Measurements from ENCODE around the gene GNAQ. TPM values are rescaled to one million over a fixed set of nuclear protein-coding genes. Genes with fewer than 3 reads are reported as not detected.

GNAQ gene
- total and polyA plus RNA-seq, 2 of the 13 experiments (the other 11 are each of a cell fraction or from before 2014, with no cell fraction given): 16.5 to 17.7 TPM

DNA sequence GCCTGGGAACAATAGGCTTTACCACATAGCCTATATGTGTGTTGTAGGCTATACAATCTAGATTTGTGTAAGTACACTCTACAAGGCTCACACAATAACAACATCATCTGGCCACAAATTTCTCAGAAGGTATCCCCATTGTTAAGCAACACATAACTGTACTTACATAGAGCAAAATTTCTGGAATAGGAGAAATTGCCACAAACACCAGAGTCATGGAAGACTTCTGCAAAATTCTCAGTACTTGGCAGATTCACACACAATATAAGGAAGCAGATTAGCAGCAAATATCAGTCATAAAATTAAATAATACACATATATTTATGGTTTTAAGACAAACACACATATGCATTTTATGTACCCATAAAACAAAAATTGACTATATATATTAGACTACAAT lies 16.4 kb downstream of the GNAQ start:
- H2AFZ ChIP-seq (ENCODE audit: low read length): no peak overlapping the region
- no peak overlapping the region for H3K27ac ChIP-seq (ENCODE audit: extremely low read length, insufficient read depth, low read length)
- no peaks in the 10 kb centered on the region for H3K9me3 ChIP-seq (ENCODE audit: low read length)
- BruUV-seq (replicated peaks): no TSS peak
- ATAC-seq (no peak), FAIRE-seq (no peak), DNase-seq (ENCODE audit: low spot score) (no peak)
- in situ Hi-C loops (cut with HindIII; ENCODE audit: extremely low pct_ligation_motif_present, low pct_unique_long_range_greater_than_20kb) (no loop called here), intact Hi-C loops (cut with micrococcal nuclease; ENCODE audit: unreplicated experiment) (no loop called here)
- H3K4me2 ChIP-seq (ENCODE audit: low read depth, low read length): no peak overlapping the region
- no peak overlapping the region for H3K4me3 ChIP-seq (replicated peaks in 1 of 3; ENCODE audit: insufficient read depth in 1 of 3, low read depth in 2 of 3, low read length in 3 of 3)
- TF ChIP-seq, protein P1, sequence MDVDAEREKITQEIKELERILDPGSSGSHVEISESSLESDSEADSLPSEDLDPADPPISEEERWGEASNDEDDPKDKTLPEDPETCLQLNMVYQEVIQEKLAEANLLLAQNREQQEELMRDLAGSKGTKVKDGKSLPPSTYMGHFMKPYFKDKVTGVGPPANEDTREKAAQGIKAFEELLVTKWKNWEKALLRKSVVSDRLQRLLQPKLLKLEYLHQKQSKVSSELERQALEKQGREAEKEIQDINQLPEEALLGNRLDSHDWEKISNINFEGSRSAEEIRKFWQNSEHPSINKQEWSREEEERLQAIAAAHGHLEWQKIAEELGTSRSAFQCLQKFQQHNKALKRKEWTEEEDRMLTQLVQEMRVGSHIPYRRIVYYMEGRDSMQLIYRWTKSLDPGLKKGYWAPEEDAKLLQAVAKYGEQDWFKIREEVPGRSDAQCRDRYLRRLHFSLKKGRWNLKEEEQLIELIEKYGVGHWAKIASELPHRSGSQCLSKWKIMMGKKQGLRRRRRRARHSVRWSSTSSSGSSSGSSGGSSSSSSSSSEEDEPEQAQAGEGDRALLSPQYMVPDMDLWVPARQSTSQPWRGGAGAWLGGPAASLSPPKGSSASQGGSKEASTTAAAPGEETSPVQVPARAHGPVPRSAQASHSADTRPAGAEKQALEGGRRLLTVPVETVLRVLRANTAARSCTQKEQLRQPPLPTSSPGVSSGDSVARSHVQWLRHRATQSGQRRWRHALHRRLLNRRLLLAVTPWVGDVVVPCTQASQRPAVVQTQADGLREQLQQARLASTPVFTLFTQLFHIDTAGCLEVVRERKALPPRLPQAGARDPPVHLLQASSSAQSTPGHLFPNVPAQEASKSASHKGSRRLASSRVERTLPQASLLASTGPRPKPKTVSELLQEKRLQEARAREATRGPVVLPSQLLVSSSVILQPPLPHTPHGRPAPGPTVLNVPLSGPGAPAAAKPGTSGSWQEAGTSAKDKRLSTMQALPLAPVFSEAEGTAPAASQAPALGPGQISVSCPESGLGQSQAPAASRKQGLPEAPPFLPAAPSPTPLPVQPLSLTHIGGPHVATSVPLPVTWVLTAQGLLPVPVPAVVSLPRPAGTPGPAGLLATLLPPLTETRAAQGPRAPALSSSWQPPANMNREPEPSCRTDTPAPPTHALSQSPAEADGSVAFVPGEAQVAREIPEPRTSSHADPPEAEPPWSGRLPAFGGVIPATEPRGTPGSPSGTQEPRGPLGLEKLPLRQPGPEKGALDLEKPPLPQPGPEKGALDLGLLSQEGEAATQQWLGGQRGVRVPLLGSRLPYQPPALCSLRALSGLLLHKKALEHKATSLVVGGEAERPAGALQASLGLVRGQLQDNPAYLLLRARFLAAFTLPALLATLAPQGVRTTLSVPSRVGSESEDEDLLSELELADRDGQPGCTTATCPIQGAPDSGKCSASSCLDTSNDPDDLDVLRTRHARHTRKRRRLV (CRISPR knock-in tag; IDR thresholded peaks at IDR 0.05): no peak
- TF ChIP-seq ZBTB20 (CRISPR knock-in tag; IDR thresholded peaks at IDR 0.05; ENCODE audit: borderline replicate concordance, low read depth) (no peak), KDM5A (IDR thresholded peaks at IDR 0.05; ENCODE audit: borderline replicate concordance, low read length) (no peak), ZNF773 (CRISPR knock-in tag; IDR thresholded peaks at IDR 0.05; ENCODE audit: borderline replicate concordance) (no peak), IKZF1 (IDR thresholded peaks at IDR 0.05) (no peak), TBX3 (IDR thresholded peaks at IDR 0.05; ENCODE audit: borderline replicate concordance) (no peak), ISL2 (CRISPR knock-in tag; IDR thresholded peaks at IDR 0.05) (no peak), ZBTB21 (CRISPR knock-in tag; IDR thresholded peaks at IDR 0.05) (no peak)
- TF ChIP-seq, protein P2, sequence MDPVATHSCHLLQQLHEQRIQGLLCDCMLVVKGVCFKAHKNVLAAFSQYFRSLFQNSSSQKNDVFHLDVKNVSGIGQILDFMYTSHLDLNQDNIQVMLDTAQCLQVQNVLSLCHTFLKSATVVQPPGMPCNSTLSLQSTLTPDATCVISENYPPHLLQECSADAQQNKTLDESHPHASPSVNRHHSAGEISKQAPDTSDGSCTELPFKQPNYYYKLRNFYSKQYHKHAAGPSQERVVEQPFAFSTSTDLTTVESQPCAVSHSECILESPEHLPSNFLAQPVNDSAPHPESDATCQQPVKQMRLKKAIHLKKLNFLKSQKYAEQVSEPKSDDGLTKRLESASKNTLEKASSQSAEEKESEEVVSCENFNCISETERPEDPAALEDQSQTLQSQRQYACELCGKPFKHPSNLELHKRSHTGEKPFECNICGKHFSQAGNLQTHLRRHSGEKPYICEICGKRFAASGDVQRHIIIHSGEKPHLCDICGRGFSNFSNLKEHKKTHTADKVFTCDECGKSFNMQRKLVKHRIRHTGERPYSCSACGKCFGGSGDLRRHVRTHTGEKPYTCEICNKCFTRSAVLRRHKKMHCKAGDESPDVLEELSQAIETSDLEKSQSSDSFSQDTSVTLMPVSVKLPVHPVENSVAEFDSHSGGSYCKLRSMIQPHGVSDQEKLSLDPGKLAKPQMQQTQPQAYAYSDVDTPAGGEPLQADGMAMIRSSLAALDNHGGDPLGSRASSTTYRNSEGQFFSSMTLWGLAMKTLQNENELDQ (CRISPR knock-in tag; IDR thresholded peaks at IDR 0.05; ENCODE audit: borderline replicate concordance): no peak
- TF ChIP-seq, protein P3, sequence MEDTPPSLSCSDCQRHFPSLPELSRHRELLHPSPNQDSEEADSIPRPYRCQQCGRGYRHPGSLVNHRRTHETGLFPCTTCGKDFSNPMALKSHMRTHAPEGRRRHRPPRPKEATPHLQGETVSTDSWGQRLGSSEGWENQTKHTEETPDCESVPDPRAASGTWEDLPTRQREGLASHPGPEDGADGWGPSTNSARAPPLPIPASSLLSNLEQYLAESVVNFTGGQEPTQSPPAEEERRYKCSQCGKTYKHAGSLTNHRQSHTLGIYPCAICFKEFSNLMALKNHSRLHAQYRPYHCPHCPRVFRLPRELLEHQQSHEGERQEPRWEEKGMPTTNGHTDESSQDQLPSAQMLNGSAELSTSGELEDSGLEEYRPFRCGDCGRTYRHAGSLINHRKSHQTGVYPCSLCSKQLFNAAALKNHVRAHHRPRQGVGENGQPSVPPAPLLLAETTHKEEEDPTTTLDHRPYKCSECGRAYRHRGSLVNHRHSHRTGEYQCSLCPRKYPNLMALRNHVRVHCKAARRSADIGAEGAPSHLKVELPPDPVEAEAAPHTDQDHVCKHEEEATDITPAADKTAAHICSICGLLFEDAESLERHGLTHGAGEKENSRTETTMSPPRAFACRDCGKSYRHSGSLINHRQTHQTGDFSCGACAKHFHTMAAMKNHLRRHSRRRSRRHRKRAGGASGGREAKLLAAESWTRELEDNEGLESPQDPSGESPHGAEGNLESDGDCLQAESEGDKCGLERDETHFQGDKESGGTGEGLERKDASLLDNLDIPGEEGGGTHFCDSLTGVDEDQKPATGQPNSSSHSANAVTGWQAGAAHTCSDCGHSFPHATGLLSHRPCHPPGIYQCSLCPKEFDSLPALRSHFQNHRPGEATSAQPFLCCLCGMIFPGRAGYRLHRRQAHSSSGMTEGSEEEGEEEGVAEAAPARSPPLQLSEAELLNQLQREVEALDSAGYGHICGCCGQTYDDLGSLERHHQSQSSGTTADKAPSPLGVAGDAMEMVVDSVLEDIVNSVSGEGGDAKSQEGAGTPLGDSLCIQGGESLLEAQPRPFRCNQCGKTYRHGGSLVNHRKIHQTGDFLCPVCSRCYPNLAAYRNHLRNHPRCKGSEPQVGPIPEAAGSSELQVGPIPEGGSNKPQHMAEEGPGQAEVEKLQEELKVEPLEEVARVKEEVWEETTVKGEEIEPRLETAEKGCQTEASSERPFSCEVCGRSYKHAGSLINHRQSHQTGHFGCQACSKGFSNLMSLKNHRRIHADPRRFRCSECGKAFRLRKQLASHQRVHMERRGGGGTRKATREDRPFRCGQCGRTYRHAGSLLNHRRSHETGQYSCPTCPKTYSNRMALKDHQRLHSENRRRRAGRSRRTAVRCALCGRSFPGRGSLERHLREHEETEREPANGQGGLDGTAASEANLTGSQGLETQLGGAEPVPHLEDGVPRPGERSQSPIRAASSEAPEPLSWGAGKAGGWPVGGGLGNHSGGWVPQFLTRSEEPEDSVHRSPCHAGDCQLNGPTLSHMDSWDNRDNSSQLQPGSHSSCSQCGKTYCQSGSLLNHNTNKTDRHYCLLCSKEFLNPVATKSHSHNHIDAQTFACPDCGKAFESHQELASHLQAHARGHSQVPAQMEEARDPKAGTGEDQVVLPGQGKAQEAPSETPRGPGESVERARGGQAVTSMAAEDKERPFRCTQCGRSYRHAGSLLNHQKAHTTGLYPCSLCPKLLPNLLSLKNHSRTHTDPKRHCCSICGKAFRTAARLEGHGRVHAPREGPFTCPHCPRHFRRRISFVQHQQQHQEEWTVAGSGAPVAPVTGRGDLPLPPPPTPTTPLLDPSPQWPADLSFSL (CRISPR knock-in tag; IDR thresholded peaks at IDR 0.05): no peak
- POLR2A ChIA-PET: no interaction called here
- peaks cover 64% of the 10 kb centered on the region for H3K79me2 ChIP-seq (ENCODE audit: insufficient read depth, low read length)
- H3K9ac ChIP-seq (ENCODE audit: insufficient read depth, low read depth, low read length): no peak overlapping the region
- CTCF ChIA-PET (ENCODE audit: low intra/inter-chr PET ratio, low total read pairs): no interaction called here
- H3K27me3 ChIP-seq (ENCODE audit: control insufficient read depth in 1 of 2, insufficient read depth in 2 of 2, low read length in 2 of 2): no peaks in the 10 kb centered on the region
- H3K4me1 ChIP-seq (ENCODE audit: insufficient read depth, low read length): peaks cover 25% of the 10 kb centered on the region
- no peaks in the 10 kb centered on the region; a peak in 1 of 5 replicates for H3K36me3 ChIP-seq (replicated peaks in 1 of 2; ENCODE audit: control insufficient read depth in 1 of 2, insufficient read depth in 2 of 2, low read length in 2 of 2)
- peaks cover 12% of the 10 kb centered on the region; the same call in 1 of the 2 replicates for H4K20me1 ChIP-seq (ENCODE audit: insufficient read depth, low read length)

Measured in HepG2 (cell line).